Esophagus muscularis mucosa (tissue), 4 donors: ENCODE results near the gene KDM1A. TPM values are rescaled to one million over a fixed set of nuclear protein-coding genes. Genes with fewer than 3 reads are reported as not detected.
A peak's percentile ranks its signal among the peaks of the same experiment; 100 is the strongest.

ENCODE experiments used
- DNase-seq: peaks from one replicate; pipeline ENCODE4 v3.0.0-alpha.2; 2017; ENCODE audit errors: extremely low spot score
- H3K27ac ChIP-seq, 4 donors: fragments of 200-600 bp; sonication (generic); replicated peaks in 1 of 4; 1 replicate in 3 of 4; 2 replicates in 1 of 4; pipeline ENCODE4 v1.5.1; 2016 to 2019; ENCODE audit warnings: mild to moderate bottlenecking in 1 of 4
- H3K27me3 ChIP-seq, 4 donors: fragments of 200-600 bp; sonication (generic); one replicate each; pipeline versions ENCODE4 v1.5.1 to v1.6.0; 2016 to 2019
- H3K36me3 ChIP-seq, 4 donors: fragments of 200-600 bp; sonication (generic); one replicate each; pipeline ENCODE4 v1.5.1; 2016 to 2019
- H3K4me1 ChIP-seq, 4 donors: fragments of 200-600 bp; sonication (generic); one replicate each; pipeline ENCODE4 v1.5.1; 2016 to 2019
- H3K4me3 ChIP-seq, 4 donors: fragments of 200-600 bp; sonication (generic); 1 replicate in 2 of 4; 2 replicates in 2 of 4; pipeline ENCODE4 v1.5.1; 2016 to 2019; ENCODE audit warnings: mild to moderate bottlenecking in 4 of 4, moderate library complexity in 1 of 4
- H3K9me3 ChIP-seq, 4 donors: fragments of 200-600 bp; sonication (generic); 1 replicate in 3 of 4; 2 replicates in 1 of 4; pipeline ENCODE4 v1.5.1; 2016 to 2019
- EP300 ChIP-seq: sonication (generic); formaldehyde crosslinking; IDR thresholded peaks from one replicate; pipeline ENCODE4 v1.6.1; 2017; ENCODE audit warnings: antibody characterized with exemption
- POLR2A ChIP-seq: fragments of 450-650 bp; IDR thresholded peaks from one replicate; pipeline ENCODE4 v1.6.1; 2017; ENCODE audit warnings: antibody characterized with exemption, moderate library complexity, mild to moderate bottlenecking, low read depth
- POLR2AphosphoS5 ChIP-seq, 2 donors: sonication (generic); formaldehyde crosslinking; IDR thresholded peaks; one replicate each; pipeline ENCODE4 v1.6.1; 2017; ENCODE audit warnings: antibody characterized with exemption in 2 of 2
- WGBS: methylation state at CpG from one replicate; pipeline ENCODE4 v1.1.5; 2018; 5-methylcytosine and 5-hydroxymethylcytosine counted together
- intact Hi-C: fragments of 100-400 bp; cut with DNase I; formaldehyde crosslinking; loops from one replicate; pipeline ENCODE4 v1.15.1; 2023
- total RNA-seq, 4 donors: library from RNA; depleted of rRNA; stranded (reverse); fragments of >200 nt; gene quantifications; one replicate each; pipeline versions ENCODE4 v1.1.0 to v1.2.1, GENCODE V29; 2016
- TF ChIP-seq, protein P1 (sequence below), 3 experiments: fragments of 200-600 bp in 2 of 3; fragments of 450-650 bp in 1 of 3; sonication (generic) in 2 of 3; IDR thresholded peaks; one replicate each; pipeline ENCODE4 v1.5.1; 2017 to 2019; ENCODE audit warnings: antibody characterized with exemption in 3 of 3, mild to moderate bottlenecking in 2 of 3, moderate library complexity in 1 of 3

Gene KDM1A
- total RNA-seq, 4 donors from 2014 or later, result 39.0 to 70.2 (median 51.1) TPM

GRCh38 chr1:23118407-23118806 is 99.1 kb downstream of the KDM1A start:
- no peaks in the 10 kb centered on the region for H3K9me3 ChIP-seq
- H3K36me3 ChIP-seq, result no peaks in the 10 kb centered on the region
- H3K27me3 ChIP-seq, result no peaks in the 10 kb centered on the region
- intact Hi-C loops, result no loop called here
- H3K4me3 ChIP-seq, result no peak overlapping the region
- H3K27ac ChIP-seq, result no peak overlapping the region
- DNase-seq, result no peak
- peaks cover 33 to 96% (median 69%) of the 10 kb centered on the region in 4 donors for H3K4me1 ChIP-seq
- no peak for TF ChIP-seq EP300
- TF ChIP-seq, protein P1, sequence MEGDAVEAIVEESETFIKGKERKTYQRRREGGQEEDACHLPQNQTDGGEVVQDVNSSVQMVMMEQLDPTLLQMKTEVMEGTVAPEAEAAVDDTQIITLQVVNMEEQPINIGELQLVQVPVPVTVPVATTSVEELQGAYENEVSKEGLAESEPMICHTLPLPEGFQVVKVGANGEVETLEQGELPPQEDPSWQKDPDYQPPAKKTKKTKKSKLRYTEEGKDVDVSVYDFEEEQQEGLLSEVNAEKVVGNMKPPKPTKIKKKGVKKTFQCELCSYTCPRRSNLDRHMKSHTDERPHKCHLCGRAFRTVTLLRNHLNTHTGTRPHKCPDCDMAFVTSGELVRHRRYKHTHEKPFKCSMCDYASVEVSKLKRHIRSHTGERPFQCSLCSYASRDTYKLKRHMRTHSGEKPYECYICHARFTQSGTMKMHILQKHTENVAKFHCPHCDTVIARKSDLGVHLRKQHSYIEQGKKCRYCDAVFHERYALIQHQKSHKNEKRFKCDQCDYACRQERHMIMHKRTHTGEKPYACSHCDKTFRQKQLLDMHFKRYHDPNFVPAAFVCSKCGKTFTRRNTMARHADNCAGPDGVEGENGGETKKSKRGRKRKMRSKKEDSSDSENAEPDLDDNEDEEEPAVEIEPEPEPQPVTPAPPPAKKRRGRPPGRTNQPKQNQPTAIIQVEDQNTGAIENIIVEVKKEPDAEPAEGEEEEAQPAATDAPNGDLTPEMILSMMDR (IDR thresholded peaks at IDR 0.05), result no peak
- no peak for TF ChIP-seq POLR2AphosphoS5 (IDR thresholded peaks at IDR 0.05)
- TF ChIP-seq POLR2A, result no peak

DNA sequence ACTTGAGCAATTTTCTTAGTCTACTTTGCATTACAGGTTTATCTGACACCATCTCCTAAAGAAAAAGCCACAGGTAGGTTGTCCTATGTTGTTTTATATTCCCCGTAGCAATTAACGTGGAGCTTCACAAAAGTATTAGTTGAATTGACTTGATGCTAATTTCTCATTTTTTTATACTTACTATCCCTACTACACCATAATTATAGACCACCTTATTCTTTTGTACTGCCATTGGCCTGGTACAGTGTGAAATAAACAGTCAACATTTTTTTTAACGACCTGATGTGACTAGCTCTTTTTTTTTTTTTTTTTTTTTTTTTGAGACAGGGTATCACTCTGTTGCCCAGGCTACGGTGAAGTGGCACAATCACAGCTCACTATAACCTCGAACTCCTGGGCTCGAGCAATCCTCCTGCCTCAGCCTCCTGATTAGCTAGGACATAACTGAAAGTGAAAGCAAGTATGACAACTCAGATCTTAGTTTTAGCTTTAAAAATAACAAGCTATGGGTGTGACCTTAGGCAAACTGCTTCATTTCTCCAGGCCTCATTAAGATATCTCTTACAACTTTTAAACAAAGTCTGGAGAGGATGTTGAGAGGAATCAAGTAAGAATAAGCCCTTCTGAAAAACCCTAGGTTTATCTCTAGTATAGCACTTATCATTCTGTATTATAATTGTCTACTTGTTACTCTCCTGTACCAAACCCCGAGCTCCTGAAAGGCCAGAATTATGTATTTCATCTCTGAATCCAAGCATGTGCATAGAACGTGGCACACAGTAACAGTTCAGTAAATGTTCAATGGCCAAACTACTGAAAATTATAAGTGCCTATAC is 99.9 kb downstream of the KDM1A start:
- H3K4me1 ChIP-seq, result peaks cover 31 to 95% (median 65%) of the 10 kb centered on the region in 4 donors
- no peak for TF ChIP-seq EP300
- no peak for TF ChIP-seq POLR2AphosphoS5 (IDR thresholded peaks at IDR 0.05)
- TF ChIP-seq, protein P1 (IDR thresholded peaks at IDR 0.05), result no peak
- no peak for TF ChIP-seq POLR2A
- H3K27ac ChIP-seq, result peak overlapping the region in 3 of 4 donors; percentile 32 to 40 (median 39)
- DNase-seq, result no peak
- intact Hi-C loops, result no loop called here
- peak overlapping the region; percentile 13 to 30 (median 17) for H3K4me3 ChIP-seq
- H3K9me3 ChIP-seq, result no peaks in the 10 kb centered on the region
- H3K27me3 ChIP-seq, result no peaks in the 10 kb centered on the region
- 65% methylated on average over 8 of the region's 8 CpGs for WGBS
- H3K36me3 ChIP-seq, result no peaks in the 10 kb centered on the region

GRCh38 chr1:23120383-23120782 is 101.1 kb downstream of the KDM1A start:
- intact Hi-C loops, result no loop called here
- no peak for TF ChIP-seq POLR2A
- TF ChIP-seq, protein P1 (IDR thresholded peaks at IDR 0.05), result no peak
- no peak for TF ChIP-seq EP300
- no peak for TF ChIP-seq POLR2AphosphoS5 (IDR thresholded peaks at IDR 0.05)
- H3K4me1 ChIP-seq, result peaks cover 27 to 89% (median 58%) of the 10 kb centered on the region in 4 donors

GRCh38 chr1:23122023-23122748 is 102.9 kb downstream of the KDM1A start:
- TF ChIP-seq, protein P1 (IDR thresholded peaks at IDR 0.05), result no peak
- no peak for TF ChIP-seq POLR2A
- TF ChIP-seq POLR2AphosphoS5 (IDR thresholded peaks at IDR 0.05), result no peak
- H3K27me3 ChIP-seq, result no peaks in the 10 kb centered on the region
- 12% methylated on average over 4 of the region's 4 CpGs for WGBS
- H3K9me3 ChIP-seq, result no peaks in the 10 kb centered on the region
- no peak for DNase-seq
- peaks cover 27 to 89% (median 65%) of the 10 kb centered on the region in 4 donors for H3K4me1 ChIP-seq
- peak overlapping the region; percentile 16 to 59 (median 30) for H3K27ac ChIP-seq
- no peak overlapping the region for H3K4me3 ChIP-seq
- no peaks in the 10 kb centered on the region for H3K36me3 ChIP-seq
- intact Hi-C loops, result no loop called here

More at GRCh38 chr1:23120383-23120782, 101.1 kb downstream of the KDM1A start:
- DNase-seq, result no peak
- Histone ChIP-seq H3K36me3 (no peaks in the 10 kb centered on the region), H3K9me3 (no peaks in the 10 kb centered on the region), H3K4me3 (no peak overlapping the region), H3K27me3 (no peaks in the 10 kb centered on the region), H3K27ac (no peak overlapping the region)
- WGBS, result 92% methylated on average over 3 of the region's 3 CpGs
